GM18870 (cell line): Measurements from ENCODE around the gene DIP2B.
A peak's percentile ranks its signal among the peaks of the same experiment; 100 is the strongest.

ENCODE experiments used
- ATAC-seq: cut with Tn5 transposase; IDR thresholded peaks from one replicate; pipeline ENCODE4 v1.9.1; 2021; ENCODE audit warnings: moderate library complexity; ENCODE audit not compliant: unreplicated experiment

The DIP2B gene

GRCh38 chr12:50574601-50575348 lies 70.0 kb downstream of the DIP2B start:
- no peak for ATAC-seq

GRCh38 chr12:50579757-50580267 lies 75.0 kb downstream of the DIP2B start:
- ATAC-seq = no peak

- ATAC-seq = no peak
These were observed 75.7 kb downstream of the DIP2B start for GRCh38 chr12:50580436-50580835.

- ATAC-seq = no peak
These were observed 76.7 kb downstream of the DIP2B start for GRCh38 chr12:50581226-50582184.

GRCh38 chr12:50584135-50584534 lies 79.3 kb downstream of the DIP2B start:
- no peak for ATAC-seq

- no peak for ATAC-seq
These were observed 85.1 kb downstream of the DIP2B start for GRCh38 chr12:50589650-50590435.

- no peak for ATAC-seq
These were observed 86.1 kb downstream of the DIP2B start for GRCh38 chr12:50590869-50591268.

- ATAC-seq = no peak
These were observed 90.9 kb downstream of the DIP2B start for GRCh38 chr12:50595667-50596066.

- ATAC-seq = peak; percentile 79
These were observed 92.7 kb downstream of the DIP2B start for GRCh38 chr12:50597200-50598195.

- ATAC-seq = no peak
These were observed 93.6 kb downstream of the DIP2B start for GRCh38 chr12:50598321-50598862.

- no peak for ATAC-seq
These were observed 94.7 kb downstream of the DIP2B start for GRCh38 chr12:50599366-50600095.

GRCh38 chr12:50600364-50600763 lies 95.6 kb downstream of the DIP2B start:
- no peak for ATAC-seq

GRCh38 chr12:50603817-50604639 lies 99.2 kb downstream of the DIP2B start:
- no peak for ATAC-seq

- ATAC-seq = no peak
These were observed 99.8 kb downstream of the DIP2B start for GRCh38 chr12:50604640-50604920.

- ATAC-seq = no peak
These were observed 102.0 kb downstream of the DIP2B start for GRCh38 chr12:50606675-50607375.

GRCh38 chr12:50609292-50609874 lies 104.6 kb downstream of the DIP2B start:
- ATAC-seq = no peak

- no peak for ATAC-seq
These were observed 105.4 kb downstream of the DIP2B start for GRCh38 chr12:50610171-50610570.
